B cell (primary cell): ENCODE measurements around the gene OXTR. TPM values are rescaled to one million over a fixed set of nuclear protein-coding genes. Genes with fewer than 3 reads are reported as not detected.

Experiments used
- ATAC-seq: fragments of 200-7000 bp; cut with Tn5 transposase; one replicate; pipeline ENCODE4 v1.10.0; 2021; ENCODE audit warnings: low read depth, mild to moderate bottlenecking, moderate number of reproducible peaks, moderate library complexity
- CTCF ChIA-PET: fragments of 350-600 bp; sonication (Branson Sonifier 250); formaldehyde crosslinking; loops from one replicate; lab custom pipeline; 2021; ENCODE audit warnings: antibody characterized with exemption, inconsistent platforms; lab: Charles Lee
- POLR2A ChIA-PET: fragments of 350-600 bp; sonication (Branson Sonifier 250); formaldehyde crosslinking; loops from one replicate; lab custom pipeline; 2021; ENCODE audit warnings: antibody characterized with exemption; lab: Charles Lee
- DNase-seq: peaks from one replicate; pipeline ENCODE4 v3.0.0; 2013
- H2AFZ ChIP-seq: 2 replicates; pipeline ENCODE4 v1.6.1; 2012; ENCODE audit warnings: mild to moderate bottlenecking, low read depth, low read length; ENCODE audit not compliant: insufficient read depth, poor library complexity, severe bottlenecking
- H3K27ac ChIP-seq, 2 donors: 1 replicate in 1 of 2; 2 replicates in 1 of 2; pipeline ENCODE4 v1.5.1; 2012 to 2013; ENCODE audit warnings: low read length in 2 of 2, mild to moderate bottlenecking in 2 of 2, moderate library complexity in 1 of 2
- H3K27me3 ChIP-seq, 4 experiments: fragments of 200-600 bp in 1 of 4; sonication (generic) in 1 of 4; replicated peaks in 1 of 4; 1 replicate in 2 of 4; 2 replicates in 2 of 4; pipeline versions ENCODE4 v1.6.1 to v1.7.0; 2013 to 2016; ENCODE audit warnings: low read length in 3 of 4, mild to moderate bottlenecking in 2 of 4, mixed read lengths in 1 of 4, moderate library complexity in 1 of 4; ENCODE audit not compliant: insufficient read depth in 4 of 4, control insufficient read depth in 3 of 4; ENCODE audit errors: control extremely low read depth in 1 of 4
- H3K36me3 ChIP-seq, 2 experiments: replicated peaks in 1 of 2; 1 replicate in 1 of 2; 2 replicates in 1 of 2; pipeline versions ENCODE4 v1.6.1 to v1.7.1; 2013; ENCODE audit warnings: low read length in 1 of 2; ENCODE audit not compliant: insufficient read depth in 2 of 2, control insufficient read depth in 1 of 2; ENCODE audit errors: control extremely low read depth in 1 of 2, extremely low read depth in 1 of 2
- H3K4me1 ChIP-seq, 2 donors: fragments of 200-600 bp in 1 of 2; sonication (generic) in 1 of 2; 1 replicate in 1 of 2; 2 replicates in 1 of 2; pipeline versions ENCODE4 v1.5.1 to v1.6.1; 2013 to 2017; ENCODE audit warnings: low read length in 2 of 2; ENCODE audit not compliant: control insufficient read depth in 2 of 2, insufficient read depth in 2 of 2
- H3K4me2 ChIP-seq: replicated peaks from 2 replicates; pipeline ENCODE3; 2012; ENCODE audit warnings: mild to moderate bottlenecking, low read depth, low read length; ENCODE audit not compliant: poor library complexity, severe bottlenecking
- H3K4me3 ChIP-seq, 5 experiments: fragments of 200-600 bp in 1 of 5; sonication (generic) in 1 of 5; 1 replicate in 3 of 5; 2 replicates in 2 of 5; pipeline versions ENCODE4 v1.5.1 to v1.7.0; 2011 to 2016; ENCODE audit warnings: low read length in 4 of 5, mild to moderate bottlenecking in 4 of 5, low read depth in 2 of 5, control low read depth in 1 of 5, moderate library complexity in 1 of 5; ENCODE audit not compliant: insufficient read depth in 1 of 5; ENCODE audit errors: control extremely low read depth in 1 of 5, extremely low read depth in 1 of 5
- H3K79me2 ChIP-seq: fragments of 200-600 bp; sonication (generic); one replicate; pipeline ENCODE4 v1.6.0; 2016; ENCODE audit warnings: low read length; ENCODE audit not compliant: control insufficient read depth, insufficient read depth
- H3K9ac ChIP-seq: fragments of 200-600 bp; sonication (generic); 2 replicates; pipeline ENCODE4 v1.6.1; 2017; ENCODE audit warnings: mild to moderate bottlenecking, low read length, moderate library complexity
- H3K9me3 ChIP-seq, 3 donors: one replicate each; pipeline versions ENCODE4 v1.6.1 to v1.7.1; 2013; ENCODE audit warnings: low read length in 2 of 3; ENCODE audit not compliant: control insufficient read depth in 2 of 3, insufficient read depth in 1 of 3; ENCODE audit errors: control extremely low read depth in 1 of 3
- H4K20me1 ChIP-seq: 2 replicates; pipeline ENCODE4 v1.6.0; 2012; ENCODE audit warnings: mild to moderate bottlenecking, low read length; ENCODE audit not compliant: insufficient read depth, control insufficient read depth, poor library complexity, severe bottlenecking
- H3K27ac Mint-ChIP-seq: one replicate; pipeline ENCODE4 v1.8.0; 2021; ENCODE audit warnings: mixed read lengths
- H3K27me3 Mint-ChIP-seq: one replicate; pipeline ENCODE4 v1.8.0; 2021; ENCODE audit warnings: mixed read lengths
- H3K4me1 Mint-ChIP-seq: one replicate; pipeline ENCODE4 v1.8.0; 2021; ENCODE audit warnings: mixed read lengths
- H3K4me3 Mint-ChIP-seq: one replicate; pipeline ENCODE4 v1.8.0; 2021; ENCODE audit warnings: mixed read lengths
- H3K9me3 Mint-ChIP-seq: one replicate; pipeline ENCODE4 v1.8.0; 2022; ENCODE audit warnings: mixed read lengths; ENCODE audit not compliant: insufficient read depth
- CTCF ChIP-seq: fragments of 200-600 bp; IDR thresholded peaks from one replicate; pipeline ENCODE4 v1.8.0; 2022; ENCODE audit warnings: antibody characterized with exemption, mild to moderate bottlenecking
- EZH2 ChIP-seq: IDR thresholded peaks from 2 replicates; pipeline ENCODE4 v1.6.1; 2012; ENCODE audit warnings: borderline replicate concordance, low read depth, mild to moderate bottlenecking, moderate library complexity, low read length; ENCODE audit not compliant: insufficient read depth, poor library complexity, severe bottlenecking
- WGBS: methylation state at CpG from one replicate; pipeline ENCODE4 v1.1.5; 2013; ENCODE audit warnings: missing lambda C conversion rate; ENCODE audit not compliant: insufficient coverage; 5-methylcytosine and 5-hydroxymethylcytosine counted together
- intact Hi-C: fragments of 100-400 bp; cut with micrococcal nuclease; formaldehyde crosslinking; loops from one replicate; pipeline ENCODE4 v1.10.0; 2022
- polyA plus RNA-seq: library from polyadenylated mRNA; depleted of rRNA; stranded (reverse); fragments of >200 nt; gene quantifications from 2 replicates; pipeline ENCODE4 v1.2.3, GENCODE V29; 2012
- total RNA-seq, 2 donors: library from RNA; stranded (reverse); fragments of 120-200 nt in 1 of 2; gene quantifications; 1 replicate in 1 of 2; 2 replicates in 1 of 2; pipeline versions ENCODE4 v1.2.3 to v1.2.4, GENCODE V29; 2013 to 2022

The OXTR gene
- total and polyA plus RNA-seq, 2 donors (not counting 1 experiment from before 2014, with no cell fraction given): 0.13 to 0.17 TPM

GRCh38 chr3:8741581-8742261 is 27.7 kb downstream of the OXTR start:
- no peak overlapping the region for H3K4me3 ChIP-seq
- no peak for ATAC-seq
- H3K27ac ChIP-seq: no peak overlapping the region
- Mint-ChIP-seq H3K4me3 (no peak overlapping the region), H3K27ac (no peak overlapping the region), H3K4me1 (no peaks in the 10 kb centered on the region), H3K27me3 (peaks cover 10% of the 10 kb centered on the region), H3K9me3 (no peaks in the 10 kb centered on the region)
- H3K79me2 ChIP-seq: no peaks in the 10 kb centered on the region
- intact Hi-C loops: no loop called here
- 56% methylated on average over 11 of the region's 13 CpGs for WGBS
- TF ChIP-seq CTCF (no peak), EZH2 (no peak)
- H3K36me3 ChIP-seq: no peaks in the 10 kb centered on the region
- no peak overlapping the region for H3K9ac ChIP-seq
- peaks cover 0 to 3% (median 0%) of the 10 kb centered on the region in 3 donors for H3K9me3 ChIP-seq
- H3K4me1 ChIP-seq: no peaks in the 10 kb centered on the region
- no peaks in the 10 kb centered on the region for H3K27me3 ChIP-seq
- POLR2A ChIA-PET: no interaction called here
- CTCF ChIA-PET: no interaction called here
- H4K20me1 ChIP-seq: no peaks in the 10 kb centered on the region
- no peak overlapping the region for H3K4me2 ChIP-seq
- H2AFZ ChIP-seq: no peak overlapping the region
- DNase-seq: no peak

GRCh38 chr3:8739757-8740504 is 29.5 kb downstream of the OXTR start:
- H3K27ac ChIP-seq: no peak overlapping the region
- no peaks in the 10 kb centered on the region for H3K4me1 Mint-ChIP-seq
- 93% methylated on average over 3 of the region's 5 CpGs for WGBS
- no peaks in the 10 kb centered on the region for H3K27me3 ChIP-seq
- no peak overlapping the region for H2AFZ ChIP-seq
- no peaks in the 10 kb centered on the region for H3K9me3 Mint-ChIP-seq
- no peak overlapping the region for H3K27ac Mint-ChIP-seq
- ChIA-PET POLR2A (no interaction called here), CTCF (interaction anchor here (1.2 to 1.4 kb wide), 2 partner anchors 16 to 30 kb away, joined by 3 read pairs; partner anchors contain the start of gene OXTR)
- H3K36me3 ChIP-seq: no peaks in the 10 kb centered on the region
- no peak overlapping the region for H3K4me3 ChIP-seq
- intact Hi-C loops: no loop called here
- H3K4me3 Mint-ChIP-seq: no peak overlapping the region
- TF ChIP-seq EZH2 (no peak), CTCF (no peak)
- ATAC-seq (no peak), DNase-seq (no peak)
- H3K79me2 ChIP-seq: no peaks in the 10 kb centered on the region
- H3K27me3 Mint-ChIP-seq: peaks cover 13% of the 10 kb centered on the region
- no peak overlapping the region for H3K9ac ChIP-seq
- H3K4me2 ChIP-seq: no peak overlapping the region
- no peaks in the 10 kb centered on the region for H3K4me1 ChIP-seq
- peaks cover 0 to 3% (median 0%) of the 10 kb centered on the region in 3 donors for H3K9me3 ChIP-seq
- no peaks in the 10 kb centered on the region for H4K20me1 ChIP-seq
